OCI-LY7 (cell line): ENCODE measurements around the gene ADD2. TPM values are rescaled to one million over a fixed set of nuclear protein-coding genes. Genes with fewer than 3 reads are reported as not detected.

Source experiments
- BruUV-seq: library from RNA; stranded (reverse); fragments of 400-500 nt; replicated peaks from 2 replicates; lab custom pipeline; 2021; lab: Mats Ljungman, UMichigan
- CTCF ChIA-PET: fragments of 300-600 bp; sonication (Branson Sonifier 250); formaldehyde crosslinking; loops from one replicate; lab custom pipeline; 2022; ENCODE audit warnings: antibody characterized with exemption; ENCODE audit not compliant: unreplicated experiment; lab: Charles Lee
- POLR2A ChIA-PET: fragments of 300-600 bp; sonication (Branson Sonifier 250); formaldehyde crosslinking; loops from one replicate; lab custom pipeline; 2022; ENCODE audit warnings: antibody characterized with exemption; lab: Charles Lee
- DNase-seq: peaks from one replicate; pipeline ENCODE4 v3.0.0-alpha.2; 2015; ENCODE audit warnings: low spot score
- H2AFZ ChIP-seq: fragments of 200-600 bp; sonication (generic), shearing (Covaris generic); 2 replicates; pipeline ENCODE4 v1.6.1; 2014; ENCODE audit warnings: mild to moderate bottlenecking, antibody characterized with exemption, low read length, moderate library complexity
- H3K27ac ChIP-seq: fragments of 200-600 bp; sonication (generic); 2 replicates; pipeline ENCODE4 v1.5.1; 2014; ENCODE audit warnings: mixed run types, low read depth, mild to moderate bottlenecking, moderate library complexity, low read length, inconsistent platforms; ENCODE audit not compliant: poor library complexity, severe bottlenecking
- H3K36me3 ChIP-seq: fragments of 200-600 bp; sonication (generic); 2 replicates; pipeline ENCODE4 v1.6.1; 2014; ENCODE audit warnings: mild to moderate bottlenecking, antibody characterized with exemption, low read length, moderate library complexity, mixed read lengths; ENCODE audit not compliant: insufficient read depth
- H3K4me1 ChIP-seq: fragments of 200-600 bp; sonication (generic); 2 replicates; pipeline ENCODE4 v1.5.1; 2014; ENCODE audit warnings: mild to moderate bottlenecking, low read length; ENCODE audit not compliant: insufficient read depth, poor library complexity, severe bottlenecking
- H3K4me2 ChIP-seq: fragments of 200-600 bp; sonication (generic); 2 replicates; pipeline ENCODE4 v1.6.1; 2014; ENCODE audit warnings: mild to moderate bottlenecking, low read length
- H3K4me3 ChIP-seq: fragments of 200-600 bp; sonication (generic); 2 replicates; pipeline ENCODE4 v1.5.1; 2014; ENCODE audit warnings: mild to moderate bottlenecking, low read depth, low read length; ENCODE audit not compliant: poor library complexity, severe bottlenecking
- H3K79me2 ChIP-seq: fragments of 200-600 bp; sonication (generic); 2 replicates; pipeline ENCODE4 v1.6.1; 2016; ENCODE audit warnings: low read depth, mild to moderate bottlenecking, low read length, moderate library complexity, mixed read lengths; ENCODE audit not compliant: insufficient read depth
- H3K9me2 ChIP-seq: fragments of 200-600 bp; sonication (generic); 2 replicates; pipeline ENCODE4 v1.6.1; 2016; ENCODE audit warnings: mild to moderate bottlenecking, low read length, mixed read lengths; ENCODE audit not compliant: insufficient read depth
- H3K9me3 ChIP-seq: fragments of 200-600 bp; sonication (generic); 2 replicates; pipeline ENCODE4 v1.6.1; 2014; ENCODE audit warnings: mild to moderate bottlenecking, mixed run types, low read length, mixed read lengths
- H4K20me1 ChIP-seq: fragments of 200-600 bp; sonication (generic); 2 replicates; pipeline ENCODE4 v1.6.1; 2014; ENCODE audit warnings: mild to moderate bottlenecking, antibody characterized with exemption, low read length, moderate library complexity, mixed read lengths; ENCODE audit not compliant: insufficient read depth
- CTCF ChIP-seq: fragments of 200-600 bp; sonication (generic); conservative IDR thresholded peaks from 2 replicates; pipeline ENCODE4 v1.5.1; 2014; ENCODE audit warnings: mild to moderate bottlenecking, antibody characterized with exemption, low read length, moderate library complexity, mixed read lengths
- EZH2phosphoT487 ChIP-seq: fragments of 200-600 bp; sonication (generic); IDR thresholded peaks from 2 replicates; pipeline ENCODE4 v1.6.1; 2018; ENCODE audit warnings: low read depth, borderline replicate concordance, mild to moderate bottlenecking, mixed run types, antibody characterized with exemption, low read length, moderate library complexity, mixed read lengths
- intact Hi-C: fragments of 100-400 bp; cut with micrococcal nuclease; formaldehyde crosslinking; loops from one replicate; pipeline ENCODE4 v1.10.0; 2022; ENCODE audit not compliant: unreplicated experiment
- total RNA-seq, 2 experiments: library from RNA; depleted of rRNA in 1 of 2; stranded (reverse); fragments of >200 nt in 1 of 2; shearing (Covaris generic) in 1 of 2; gene quantifications; 2 replicates each; pipeline ENCODE4 v1.2.3, GENCODE V29; 2014 to 2022

Gene ADD2
- total RNA-seq, 2 experiments from 2014 or later = not detected

- H2AFZ ChIP-seq = no peak overlapping the region
- ChIA-PET CTCF (no interaction called here), POLR2A (no interaction called here)
- H3K4me2 ChIP-seq = no peak overlapping the region
- DNase-seq = no peak
- no TSS peak for BruUV-seq
- H3K9me2 ChIP-seq = no peaks in the 10 kb centered on the region
- no peak overlapping the region for H3K4me3 ChIP-seq
- no peaks in the 10 kb centered on the region for H3K79me2 ChIP-seq
- H3K36me3 ChIP-seq = no peaks in the 10 kb centered on the region
- intact Hi-C loops = no loop called here
- no peak for TF ChIP-seq EZH2phosphoT487
- no peak for TF ChIP-seq CTCF
- no peaks in the 10 kb centered on the region for H4K20me1 ChIP-seq
- H3K4me1 ChIP-seq = no peaks in the 10 kb centered on the region
- H3K9me3 ChIP-seq = no peaks in the 10 kb centered on the region
- H3K27ac ChIP-seq = no peak overlapping the region
Measured at GRCh38 chr2:70728128-70728527, 39.9 kb downstream of the ADD2 start.

GRCh38 chr2:70726947-70727725 lies 40.9 kb downstream of the ADD2 start:
- Histone ChIP-seq H3K4me1 (no peaks in the 10 kb centered on the region), H2AFZ (no peak overlapping the region), H4K20me1 (no peaks in the 10 kb centered on the region), H3K27ac (no peak overlapping the region), H3K4me2 (no peak overlapping the region), H3K36me3 (no peaks in the 10 kb centered on the region), H3K9me3 (no peaks in the 10 kb centered on the region), H3K9me2 (no peaks in the 10 kb centered on the region), H3K79me2 (no peaks in the 10 kb centered on the region), H3K4me3 (no peak overlapping the region)
- TF ChIP-seq EZH2phosphoT487 (no peak), CTCF (no peak)
- no TSS peak for BruUV-seq
- no peak for DNase-seq
- intact Hi-C loops = no loop called here
- CTCF ChIA-PET = no interaction called here
- POLR2A ChIA-PET = no interaction called here

GRCh38 chr2:70725505-70725904 lies 42.5 kb downstream of the ADD2 start:
- Histone ChIP-seq H3K4me2 (no peak overlapping the region), H4K20me1 (no peaks in the 10 kb centered on the region), H2AFZ (no peak overlapping the region), H3K36me3 (no peaks in the 10 kb centered on the region), H3K79me2 (no peaks in the 10 kb centered on the region), H3K9me3 (no peaks in the 10 kb centered on the region), H3K4me3 (no peak overlapping the region), H3K9me2 (no peaks in the 10 kb centered on the region), H3K27ac (no peak overlapping the region), H3K4me1 (no peaks in the 10 kb centered on the region)
- DNase-seq = no peak
- intact Hi-C loops = no loop called here
- no peak for TF ChIP-seq CTCF
- no TSS peak for BruUV-seq
- ChIA-PET CTCF (no interaction called here), POLR2A (no interaction called here)
